Aorta (tissue), 5 donors: ENCODE results near the gene TSHB. TPM values are rescaled to one million over a fixed set of nuclear protein-coding genes. Genes with fewer than 3 reads are reported as not detected.

ENCODE experiments used
- ATAC-seq: fragments of 200-7000 bp; cut with Tn5 transposase; one replicate; pipeline ENCODE4 v1.9.1; 2022; ENCODE audit warnings: moderate library complexity; ENCODE audit not compliant: low FRiP score
- DNase-seq, 2 donors: peaks; one replicate each; pipeline ENCODE4 v3.0.0-alpha.2; 2020
- H3K27ac ChIP-seq, 2 donors: one replicate each; pipeline ENCODE4 v1.5.1; 2013; ENCODE audit warnings: low read length in 2 of 2, mild to moderate bottlenecking in 2 of 2, moderate library complexity in 2 of 2, control low read depth in 1 of 2, inconsistent platforms in 1 of 2, low read depth in 1 of 2
- H3K27me3 ChIP-seq, 2 donors: one replicate each; pipeline ENCODE4 v1.6.1; 2013; ENCODE audit warnings: control low read depth in 1 of 2, low read length in 1 of 2, mild to moderate bottlenecking in 1 of 2, moderate library complexity in 1 of 2; ENCODE audit not compliant: insufficient read depth in 2 of 2, control insufficient read depth in 1 of 2
- H3K36me3 ChIP-seq, 2 donors: one replicate each; pipeline ENCODE4 v1.6.1; 2013; ENCODE audit warnings: control low read depth in 1 of 2, low read length in 1 of 2, mild to moderate bottlenecking in 1 of 2; ENCODE audit not compliant: insufficient read depth in 2 of 2, control insufficient read depth in 1 of 2
- H3K4me1 ChIP-seq, 2 donors: one replicate each; pipeline ENCODE4 v1.6.1; 2013; ENCODE audit warnings: low read length in 2 of 2, control low read depth in 1 of 2, mild to moderate bottlenecking in 1 of 2, moderate library complexity in 1 of 2; ENCODE audit not compliant: insufficient read depth in 2 of 2, control insufficient read depth in 1 of 2
- H3K4me3 ChIP-seq, 2 donors: one replicate each; pipeline ENCODE4 v1.5.1; 2013; ENCODE audit warnings: low read length in 2 of 2, control low read depth in 1 of 2, mild to moderate bottlenecking in 1 of 2
- H3K9me3 ChIP-seq: one replicate; pipeline ENCODE4 v1.6.1; 2013; ENCODE audit warnings: mild to moderate bottlenecking, low read length; ENCODE audit not compliant: control insufficient read depth
- WGBS, 2 donors: extraction: QIAGEN DNeasy Blood & Tissue Kit; methylation state at CpG; one replicate each; pipeline ENCODE4 v1.1.7; 2013; 5-methylcytosine and 5-hydroxymethylcytosine counted together
- intact Hi-C, 2 donors: fragments of 100-400 bp; cut with DNase I; formaldehyde crosslinking; loops; one replicate each; pipeline versions ENCODE4 v1.14.2 to v1.15.0; 2022
- polyA plus RNA-seq, 2 donors: library from polyadenylated mRNA; stranded (reverse); fragments of 200-250 nt; gene quantifications; one replicate each; pipeline ENCODE4 v1.2.3, GENCODE V29; 2013
- total RNA-seq, 2 donors: library from RNA; stranded (reverse); fragmentation: NEBNext Ultra II Directional; extraction: Animal tissue kit (Norgen Biotek cat#: 25700); gene quantifications; one replicate each; pipeline ENCODE4 v1.2.1, GENCODE V29; 2021
- donor health status: healthy with polysubstance abuse.
- donor health status: Bipolar disorder and iron deficiency.
- donor health status: DM: no; HTN: no; CAD: no.
- donor health status: DM: no; HTN: no; CAD: no.
- donor health status: DM: yes; HTN: yes; CAD: no.

TSHB gene
- total and polyA plus RNA-seq, 4 donors: not detected

DNA sequence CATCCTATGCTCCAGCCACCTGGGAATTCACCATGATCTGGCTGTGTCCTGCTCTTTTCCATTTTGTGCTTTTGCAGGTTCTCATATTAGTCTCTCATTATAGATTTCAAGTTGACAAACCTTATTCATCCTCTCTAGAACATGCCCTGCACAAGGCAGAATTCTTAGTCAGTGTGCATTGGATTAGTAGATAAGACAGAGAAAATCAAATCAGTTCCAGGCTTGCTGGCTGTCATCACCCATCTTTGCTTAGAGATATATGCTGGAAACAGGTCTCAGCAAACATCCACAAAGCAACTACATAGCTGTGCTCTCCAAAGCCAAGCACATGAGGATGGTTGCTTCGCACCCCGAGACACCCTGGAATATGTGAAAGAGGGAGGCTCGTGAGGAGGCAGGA lies 34.8 kb downstream of the TSHB start:
- peaks cover 2 to 8% of the 10 kb centered on the region in 2 donors for H3K4me1 ChIP-seq

DNA sequence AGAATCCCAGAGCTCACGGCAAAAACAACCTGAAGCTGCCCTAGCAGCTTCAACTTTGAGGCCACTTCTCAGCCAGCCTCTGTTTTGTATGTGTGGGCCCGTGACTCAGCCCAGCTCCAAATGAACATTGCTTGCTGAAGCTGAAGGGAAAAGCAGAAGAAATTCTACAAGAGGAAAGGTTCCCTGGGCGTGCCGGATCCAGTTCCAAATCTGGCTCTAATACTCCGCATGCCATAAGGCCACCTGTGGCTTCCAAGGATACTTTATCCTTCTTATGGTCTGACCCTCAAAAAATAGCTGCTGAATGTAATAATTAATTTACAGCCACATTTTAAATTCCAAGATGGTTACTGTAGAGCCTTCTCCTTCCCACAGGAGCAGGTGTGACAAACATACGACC lies 35.4 kb downstream of the TSHB start:
- H3K4me1 ChIP-seq: peaks cover 2 to 8% of the 10 kb centered on the region in 2 donors
- ATAC-seq (no peak), DNase-seq (no peak)
- WGBS, 2 donors: 70 to 75% methylated on average over 6 of the region's 6 CpGs
- H3K9me3 ChIP-seq: no peaks in the 10 kb centered on the region
- H3K27ac ChIP-seq: peak overlapping the region; percentile 2 to 52
- H3K36me3 ChIP-seq: no peaks in the 10 kb centered on the region
- intact Hi-C loops: no loop called here
- H3K27me3 ChIP-seq: no peaks in the 10 kb centered on the region
- H3K4me3 ChIP-seq: no peak overlapping the region

More for the DNA sequence above, 34.8 kb downstream of the TSHB start:
- H3K4me3 ChIP-seq: no peak overlapping the region
- no peaks in the 10 kb centered on the region for H3K36me3 ChIP-seq
- ATAC-seq (no peak), DNase-seq (no peak)
- H3K9me3 ChIP-seq: no peaks in the 10 kb centered on the region
- 94 to 95% methylated on average over 3 of the region's 3 CpGs for WGBS, 2 donors
- H3K27ac ChIP-seq: peak overlapping the region; percentile 2 to 52
- H3K27me3 ChIP-seq: no peaks in the 10 kb centered on the region
- intact Hi-C loops: no loop called here

DNA sequence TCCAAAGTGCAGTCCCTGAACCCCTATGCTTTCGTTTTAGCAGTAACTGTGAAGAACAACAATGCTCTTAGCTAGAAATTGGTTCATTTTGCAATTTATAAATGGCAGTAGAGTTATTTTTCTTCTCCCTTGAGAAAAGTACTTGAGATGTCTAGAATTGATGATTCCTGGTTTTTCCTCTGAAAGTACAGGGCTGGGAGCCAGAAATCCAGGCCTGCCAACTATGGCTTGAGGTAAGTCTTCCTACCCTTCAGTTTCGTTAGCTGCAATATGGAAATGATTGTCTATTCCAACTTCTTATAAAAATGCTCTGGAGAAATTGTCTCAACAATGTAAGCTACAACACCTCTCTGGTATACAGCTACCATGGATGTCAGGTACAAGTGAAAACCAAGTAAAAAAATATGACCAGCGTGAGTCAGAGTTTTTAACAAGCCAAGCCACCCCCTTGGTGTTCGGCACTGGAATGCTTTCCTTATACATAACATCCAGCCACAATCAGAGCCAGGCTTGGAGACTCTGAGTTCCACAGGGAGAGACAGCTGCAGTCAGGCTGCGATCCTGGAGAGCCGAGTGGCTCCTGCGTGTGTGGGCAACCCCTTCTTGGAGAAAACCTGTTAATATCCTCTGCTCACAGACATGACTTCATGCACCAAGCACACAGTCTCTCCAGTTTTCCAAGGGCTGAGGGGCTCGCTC lies 37.7 kb downstream of the TSHB start:
- WGBS, 2 donors: 4 to 8% methylated on average over 8 of the region's 8 CpGs

DNA sequence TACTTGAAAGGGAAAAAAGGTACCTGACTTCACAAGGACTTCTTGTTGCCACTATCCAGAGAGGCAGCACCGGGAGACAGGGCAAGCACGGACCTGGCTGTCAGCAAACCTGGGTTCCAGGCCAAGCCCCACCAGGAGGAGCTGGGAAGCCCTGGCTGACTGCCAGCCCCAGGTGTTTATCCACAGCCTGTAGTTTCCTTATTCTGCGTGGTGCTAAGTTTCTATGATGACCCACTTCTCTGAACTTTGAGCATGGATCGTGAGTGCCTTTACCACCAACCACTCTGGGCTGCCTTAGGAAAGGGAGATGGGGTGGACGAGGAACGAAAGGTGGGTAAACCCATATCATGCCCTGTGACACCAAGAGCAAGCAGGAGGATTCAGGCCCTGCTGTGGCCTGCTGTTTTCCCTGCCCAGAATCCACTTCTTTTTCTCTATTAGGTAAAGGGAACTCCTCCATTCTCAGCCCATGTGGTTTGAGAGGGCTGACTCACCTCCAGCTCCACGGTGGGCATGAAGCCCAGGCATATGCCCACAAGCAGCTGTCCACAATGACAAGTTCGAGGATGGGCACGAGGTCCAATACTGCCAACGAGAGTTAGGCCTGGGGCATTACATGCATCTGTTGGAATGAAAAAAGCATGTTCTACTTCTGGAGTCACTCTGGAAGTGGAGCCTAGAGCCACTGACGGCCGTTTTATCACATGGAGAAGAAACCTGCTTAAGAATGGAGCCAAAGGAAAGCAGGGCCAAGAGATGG lies 39.4 kb downstream of the TSHB start:
- ATAC-seq (peak; percentile 57), DNase-seq (peak; percentile 75 to 82)
- Histone ChIP-seq H3K27ac (peak overlapping the region; percentile 4 to 94), H3K9me3 (no peaks in the 10 kb centered on the region), H3K4me1 (peaks cover 1 to 6% of the 10 kb centered on the region in 2 donors), H3K4me3 (no peak overlapping the region), H3K36me3 (no peaks in the 10 kb centered on the region), H3K27me3 (no peaks in the 10 kb centered on the region)
- intact Hi-C loops: no loop called here
- WGBS, 2 donors: 38 to 42% methylated on average over 12 of the region's 12 CpGs

More for the DNA sequence above, 37.7 kb downstream of the TSHB start:
- no peaks in the 10 kb centered on the region for H3K27me3 ChIP-seq
- ATAC-seq (peak; percentile 75), DNase-seq (peak in 1 of 2 donors; percentile 67)
- H3K27ac ChIP-seq: peak overlapping the region; percentile 88 to 93
- H3K4me1 ChIP-seq: peaks cover 0 to 4% of the 10 kb centered on the region in 2 donors
- H3K36me3 ChIP-seq: no peaks in the 10 kb centered on the region
- no peaks in the 10 kb centered on the region for H3K9me3 ChIP-seq
- intact Hi-C loops: no loop called here
- H3K4me3 ChIP-seq: no peak overlapping the region

DNA sequence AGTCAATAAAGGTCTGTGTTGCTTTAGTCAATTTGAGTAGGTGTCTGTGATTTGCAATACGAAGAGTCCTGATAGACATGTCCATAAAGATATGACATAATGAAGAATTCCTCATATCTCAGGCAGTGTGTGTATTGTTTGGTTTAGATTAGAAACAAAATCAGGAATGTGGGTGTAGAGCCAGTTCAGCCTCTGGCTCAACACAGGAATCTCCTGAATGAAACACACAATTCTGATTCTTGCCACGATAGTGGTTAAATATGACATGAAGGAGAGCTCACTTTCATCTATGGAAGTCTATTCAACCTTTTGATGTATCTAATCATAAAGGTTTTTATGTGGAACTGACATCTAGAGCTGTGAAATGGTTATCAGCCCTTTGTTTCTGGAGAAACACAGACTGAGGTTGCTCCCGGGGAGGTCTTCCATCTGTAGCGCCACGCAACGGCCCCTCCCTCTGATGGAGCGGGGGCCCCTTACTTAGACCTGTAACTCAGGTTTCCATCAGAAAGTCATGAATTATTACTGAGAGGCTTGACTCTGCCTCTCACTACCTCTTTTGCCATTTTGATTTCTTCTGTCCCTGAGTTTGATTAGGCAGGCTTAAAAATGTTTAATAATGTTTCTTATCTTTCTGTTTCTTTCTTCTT lies 40.2 kb downstream of the TSHB start:
- no peaks in the 10 kb centered on the region for H3K27me3 ChIP-seq
- H3K9me3 ChIP-seq: no peaks in the 10 kb centered on the region
- H3K4me3 ChIP-seq: no peak overlapping the region
- DNase-seq: no peak
- no peak for ATAC-seq
- peaks cover 4 to 10% of the 10 kb centered on the region in 2 donors for H3K4me1 ChIP-seq
- intact Hi-C loops: no loop called here
- WGBS, 2 donors: 46 to 58% methylated on average over 7 of the region's 7 CpGs
- no peaks in the 10 kb centered on the region for H3K36me3 ChIP-seq
- H3K27ac ChIP-seq: peak overlapping the region; percentile 49 to 94

DNA sequence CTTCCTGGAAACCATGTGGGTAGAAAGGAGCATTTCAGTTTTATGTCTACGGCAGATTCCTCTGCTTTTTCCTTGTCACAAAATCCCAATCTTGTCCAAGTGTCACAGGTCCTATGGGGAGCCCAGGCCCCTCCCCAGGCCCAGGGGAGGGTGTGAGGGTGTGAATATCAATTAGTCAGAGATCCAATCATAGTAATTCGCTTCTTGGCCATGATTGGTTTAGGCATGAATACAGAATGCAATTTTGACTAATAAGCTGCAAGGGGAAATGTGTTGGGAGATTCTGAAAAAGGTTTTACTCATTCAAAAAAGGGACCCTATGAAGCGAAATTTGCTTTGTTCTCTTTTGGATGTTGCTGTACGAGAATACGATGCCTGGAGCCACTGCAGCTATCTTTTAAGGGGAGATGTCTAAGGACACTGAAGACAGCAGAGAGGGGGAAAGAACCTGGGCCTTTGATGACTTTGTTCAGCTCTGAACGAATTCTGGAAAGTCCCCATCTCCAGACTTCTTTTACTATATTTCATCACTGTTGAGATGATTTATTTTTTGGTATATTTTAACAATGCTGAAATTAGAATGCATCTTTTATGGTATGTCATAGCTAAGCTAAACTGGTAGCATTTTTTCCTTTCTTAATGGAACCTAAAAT lies 41.5 kb downstream of the TSHB start:
- Histone ChIP-seq H3K4me1 (peaks cover 8 to 16% of the 10 kb centered on the region in 2 donors), H3K4me3 (no peak overlapping the region), H3K36me3 (no peaks in the 10 kb centered on the region), H3K9me3 (no peaks in the 10 kb centered on the region), H3K27ac (peak overlapping the region in 1 of 2 donors; percentile 38), H3K27me3 (no peaks in the 10 kb centered on the region)
- intact Hi-C loops: no loop called here
- ATAC-seq (no peak), DNase-seq (no peak)
- WGBS, 2 donors: 86 to 87% methylated on average over 6 of the region's 6 CpGs

DNA sequence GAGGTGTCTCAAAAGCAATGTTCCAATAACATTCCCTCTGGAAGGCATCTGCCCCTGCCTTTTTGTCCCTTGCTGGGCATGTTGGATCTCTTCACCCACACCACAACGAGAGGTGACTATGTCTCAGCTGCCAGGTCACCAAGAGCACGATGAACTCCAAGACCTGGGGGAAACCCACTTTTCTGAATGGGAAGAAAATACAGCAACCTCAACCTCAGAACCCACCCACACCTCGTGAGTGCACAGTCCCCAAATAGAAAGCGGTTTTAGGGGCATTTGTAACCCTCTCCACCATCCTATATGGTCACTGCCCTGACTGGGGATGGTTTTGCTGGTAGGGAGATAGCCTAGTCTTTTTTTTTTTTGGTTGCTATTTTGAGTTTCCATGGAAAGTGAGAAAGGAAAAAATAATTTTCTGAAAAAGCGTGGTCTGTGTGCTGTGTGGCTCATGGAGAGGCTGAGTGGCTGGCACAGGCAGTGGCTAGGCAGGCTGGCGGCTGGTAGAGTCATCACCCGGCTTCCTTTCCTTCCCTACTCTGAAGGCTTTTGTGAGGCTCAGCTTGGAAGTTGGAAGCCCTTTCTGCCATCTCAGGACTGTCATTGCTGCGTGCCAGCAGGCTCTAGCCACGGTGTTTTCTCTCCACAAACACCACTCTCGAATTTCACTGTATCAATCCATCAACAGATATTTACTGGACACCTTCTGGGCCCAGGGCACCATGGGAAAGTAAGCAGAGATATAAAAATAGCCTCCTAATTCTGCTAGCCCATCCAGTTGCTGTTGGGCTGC lies 43.9 kb downstream of the TSHB start:
- WGBS, 2 donors: 13 to 20% methylated on average over 10 of the region's 10 CpGs

More for the DNA sequence above, 43.9 kb downstream of the TSHB start:
- Histone ChIP-seq H3K4me1 (peaks cover 9 to 16% of the 10 kb centered on the region in 2 donors), H3K27ac (peak overlapping the region; percentile 77 to 96), H3K27me3 (no peaks in the 10 kb centered on the region), H3K36me3 (no peaks in the 10 kb centered on the region), H3K4me3 (no peak overlapping the region), H3K9me3 (no peaks in the 10 kb centered on the region)
- DNase-seq: peak in 1 of 2 donors; percentile 66
- intact Hi-C loops: no loop called here
- peak; percentile 69 for ATAC-seq
